Measurements from ENCODE around the gene DEPDC5. TPM values are rescaled to one million over a fixed set of nuclear protein-coding genes. Genes with fewer than 3 reads are reported as not detected.
"Not testable (repeated sequence)": the region's sequence is repeated elsewhere in the genome, so short reads cannot be mapped to it uniquely, and the experiment has no call there.

The DEPDC5 gene
- total RNA-seq, 1 donor from 2014 or later = 42.9 TPM

DNA sequence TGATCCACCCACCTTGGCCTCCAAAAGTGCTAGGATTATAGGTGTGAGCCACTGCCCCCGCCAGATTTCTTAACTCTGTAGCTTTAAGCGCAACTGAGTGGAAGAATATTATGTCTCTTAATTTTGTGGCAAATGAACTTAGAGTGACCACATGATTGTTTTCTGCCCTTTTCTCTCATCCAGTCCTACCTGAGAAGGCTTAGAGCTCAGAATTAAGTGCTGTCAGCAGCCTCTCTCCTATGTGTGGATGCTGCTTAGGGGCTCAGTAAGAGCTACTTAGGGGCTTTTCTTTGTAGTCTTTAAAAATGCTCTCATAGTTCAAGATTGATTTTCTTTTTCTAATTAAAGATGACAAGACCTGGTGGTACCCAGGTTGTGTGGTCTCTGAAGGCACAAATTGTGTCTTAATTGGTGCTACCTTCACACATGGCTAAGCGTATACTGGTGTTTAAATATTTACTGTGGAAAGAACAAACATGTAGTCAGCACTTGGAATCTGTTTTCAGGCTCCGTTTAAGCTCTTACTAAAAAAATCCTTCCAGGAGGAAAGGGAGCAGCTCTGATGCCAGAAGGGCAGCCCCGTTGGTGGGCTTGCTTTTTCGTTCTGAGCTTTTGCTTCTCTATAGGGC is 59.3 kb downstream of the DEPDC5 start:
- intact Hi-C loops (cut with micrococcal nuclease) = no loop called here

DNA sequence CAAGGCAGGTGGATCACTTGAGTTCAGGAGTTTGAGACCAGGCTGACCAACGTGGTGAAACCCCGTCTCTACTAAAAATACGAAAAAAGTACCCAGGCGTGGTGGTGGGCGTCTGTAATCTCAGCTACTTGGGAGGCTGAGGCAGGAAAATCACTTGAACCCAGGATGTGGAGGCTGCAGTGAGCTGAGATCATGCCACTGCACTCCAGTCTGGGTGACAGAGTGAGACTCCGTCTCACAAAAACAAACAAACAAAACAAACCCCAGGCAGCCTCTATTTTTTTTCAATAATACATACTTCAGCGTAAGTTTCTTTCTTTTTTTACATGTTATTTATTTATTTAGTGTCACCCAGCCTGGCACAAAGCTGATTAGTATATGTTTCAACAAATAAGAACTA is 60.1 kb downstream of the DEPDC5 start:
- intact Hi-C loops (cut with micrococcal nuclease) = not testable (repeated sequence)

DNA sequence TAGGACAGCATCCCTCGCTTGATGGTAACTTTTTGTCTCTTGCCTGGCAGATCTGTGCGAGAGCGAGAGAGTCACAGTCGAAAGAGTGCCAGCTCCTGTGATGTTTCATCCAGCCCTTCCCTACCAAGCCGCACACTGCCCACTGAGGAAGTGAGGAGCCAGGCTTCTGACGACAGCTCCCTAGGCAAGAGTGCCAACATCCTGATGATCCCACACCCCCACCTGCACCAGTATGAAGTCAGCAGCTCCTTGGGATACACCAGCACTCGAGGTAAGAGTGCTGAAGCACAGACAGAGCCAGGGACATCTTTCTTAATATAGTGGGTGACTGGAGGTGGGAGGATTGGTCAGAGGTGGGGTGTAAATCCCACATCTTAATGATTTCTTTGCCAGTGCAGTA is 61.1 kb downstream of the DEPDC5 start:
- intact Hi-C loops (cut with micrococcal nuclease) = no loop called here

DNA sequence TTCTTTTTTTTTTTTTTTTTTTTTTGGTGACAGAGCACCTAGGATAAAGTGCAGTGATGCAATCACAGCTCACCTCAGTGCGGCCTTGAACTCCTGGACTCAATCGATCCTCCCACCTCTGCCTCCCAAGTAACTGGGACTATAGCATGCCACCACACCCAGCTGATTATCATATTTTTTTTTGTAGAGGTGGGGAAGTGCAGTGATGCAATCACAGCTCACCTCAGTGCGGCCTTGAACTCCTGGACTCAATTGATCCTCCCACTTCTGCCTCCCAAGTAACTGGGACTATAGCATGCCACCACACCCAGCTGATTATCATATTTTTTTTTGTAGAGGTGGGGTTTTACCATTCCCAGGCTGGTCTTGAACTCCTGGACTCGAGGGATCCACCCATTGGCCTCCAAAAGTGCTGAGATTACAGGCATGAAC is 61.6 kb downstream of the DEPDC5 start:
- intact Hi-C loops (cut with micrococcal nuclease) = not testable (repeated sequence)

DNA sequence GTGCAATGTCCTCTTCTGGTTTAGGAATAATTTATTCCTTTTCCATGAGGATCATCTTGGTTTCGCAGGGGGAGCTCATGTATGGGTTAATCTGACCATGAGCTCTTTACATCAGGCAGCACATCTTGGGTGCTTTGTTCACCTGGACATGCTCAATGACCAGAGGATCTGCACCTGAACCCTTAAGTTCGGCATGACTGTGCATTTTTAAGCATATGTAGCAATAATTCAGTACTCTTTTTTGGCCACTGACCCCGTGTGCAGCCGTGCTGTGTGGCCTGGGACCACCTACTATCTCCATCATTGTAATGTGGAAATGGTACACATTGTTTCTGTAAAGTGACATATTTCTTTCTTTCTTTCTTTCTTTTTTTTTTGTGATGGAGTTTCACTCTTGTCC is 62.9 kb downstream of the DEPDC5 start:
- intact Hi-C loops (cut with micrococcal nuclease) = no loop called here

DNA sequence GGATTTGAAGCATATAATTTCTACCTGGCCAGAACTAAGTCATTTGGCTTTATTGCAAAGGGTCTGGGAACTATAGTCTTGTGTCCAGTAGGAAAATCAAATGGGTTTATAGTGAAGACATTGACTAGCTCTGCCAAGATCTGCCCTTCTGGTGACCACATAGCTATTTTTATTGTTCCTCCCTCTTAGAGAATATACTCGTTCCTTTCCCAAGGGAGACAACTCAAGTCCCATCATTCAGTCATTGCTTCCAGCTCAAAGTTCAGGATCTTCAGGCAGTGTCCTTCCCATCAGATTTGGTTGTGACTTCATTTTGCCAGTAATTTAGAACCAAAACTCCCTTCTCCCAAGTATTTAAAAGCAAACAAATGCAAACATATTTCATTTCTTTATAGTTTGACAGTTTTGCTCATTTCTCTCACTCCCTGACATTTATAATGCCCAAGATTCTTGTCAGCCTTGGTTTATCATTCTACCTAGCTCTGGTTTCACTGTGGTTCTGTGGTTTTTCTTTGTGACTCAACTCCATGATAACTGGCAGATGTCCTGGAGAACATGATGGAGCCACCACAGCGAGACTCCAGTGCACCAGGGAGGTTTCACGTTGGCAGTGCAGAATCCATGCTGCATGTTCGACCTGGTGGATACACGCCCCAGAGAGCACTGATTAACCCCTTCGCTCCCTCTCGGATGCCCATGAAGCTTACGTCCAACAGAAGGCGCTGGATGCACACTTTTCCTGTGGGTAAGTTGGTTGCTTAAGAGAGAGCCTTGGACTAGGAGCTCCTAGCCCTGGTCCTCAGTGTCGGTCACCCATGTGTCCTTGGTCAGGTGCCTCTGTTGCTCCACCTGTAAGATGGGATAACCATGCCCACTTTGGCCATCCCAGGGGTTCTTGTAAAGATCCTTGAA is 64.9 kb downstream of the DEPDC5 start:
- intact Hi-C loops (cut with micrococcal nuclease) = no loop called here

DNA sequence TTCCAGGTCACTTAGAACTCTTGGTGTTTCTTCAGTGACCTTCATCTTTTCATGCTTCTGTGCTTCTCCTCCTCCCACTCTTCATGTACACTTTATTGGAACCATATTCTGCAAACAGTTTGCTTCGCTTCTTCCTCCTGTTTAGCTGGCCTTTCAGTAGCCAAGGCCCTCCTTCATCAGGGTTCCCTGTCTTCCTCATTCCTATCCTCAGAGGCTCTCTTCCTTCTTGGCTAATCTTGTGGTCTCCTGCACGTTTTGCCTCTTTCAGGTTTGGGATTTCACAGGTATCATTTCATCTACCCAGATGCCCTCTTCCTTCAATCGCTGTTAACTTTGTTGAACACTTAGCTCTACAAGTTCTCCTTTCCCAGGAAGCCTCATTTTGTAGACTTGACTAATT is 66.8 kb downstream of the DEPDC5 start:
- intact Hi-C loops (cut with micrococcal nuclease) = no loop called here

DNA sequence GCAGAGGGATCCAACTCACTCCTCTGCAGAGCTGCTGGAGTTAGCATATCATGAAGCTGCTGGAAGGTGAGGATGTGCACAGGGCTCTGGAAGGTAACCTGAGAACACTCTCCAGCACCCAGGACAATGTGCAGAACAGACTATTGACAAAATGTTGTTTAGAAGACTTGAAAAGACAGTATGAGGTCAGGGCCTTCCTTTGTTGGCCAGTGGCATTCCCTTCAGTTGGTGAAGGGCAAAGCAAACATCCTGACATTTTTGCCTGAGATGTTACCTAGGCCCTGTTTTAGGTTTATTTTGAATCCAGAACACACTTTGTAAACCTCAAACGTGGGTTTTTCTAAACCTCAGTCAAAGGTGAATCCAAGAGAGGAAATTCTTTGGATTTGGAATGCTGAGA is 67.8 kb downstream of the DEPDC5 start:
- intact Hi-C loops (cut with micrococcal nuclease) = no loop called here

DNA sequence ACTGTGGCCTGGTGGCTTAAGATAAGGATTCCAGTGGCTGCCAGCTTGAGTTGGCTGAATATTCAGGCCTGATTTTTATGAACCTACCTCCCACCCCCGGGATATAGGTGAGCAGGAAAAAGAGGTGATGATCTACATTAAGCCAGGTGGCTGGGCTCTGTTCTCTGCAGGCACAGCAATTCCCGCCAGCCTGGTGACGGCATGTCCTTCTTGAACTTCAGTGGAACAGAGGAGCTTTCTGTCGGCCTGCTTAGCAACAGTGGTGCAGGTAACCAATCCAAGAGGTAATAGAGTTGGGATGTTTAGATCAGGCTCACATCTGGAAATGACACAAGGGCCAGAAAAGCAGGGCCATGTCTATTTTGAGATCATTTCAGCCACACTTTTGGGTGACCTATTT is 68.7 kb downstream of the DEPDC5 start:
- intact Hi-C loops (cut with micrococcal nuclease) = no loop called here

DNA sequence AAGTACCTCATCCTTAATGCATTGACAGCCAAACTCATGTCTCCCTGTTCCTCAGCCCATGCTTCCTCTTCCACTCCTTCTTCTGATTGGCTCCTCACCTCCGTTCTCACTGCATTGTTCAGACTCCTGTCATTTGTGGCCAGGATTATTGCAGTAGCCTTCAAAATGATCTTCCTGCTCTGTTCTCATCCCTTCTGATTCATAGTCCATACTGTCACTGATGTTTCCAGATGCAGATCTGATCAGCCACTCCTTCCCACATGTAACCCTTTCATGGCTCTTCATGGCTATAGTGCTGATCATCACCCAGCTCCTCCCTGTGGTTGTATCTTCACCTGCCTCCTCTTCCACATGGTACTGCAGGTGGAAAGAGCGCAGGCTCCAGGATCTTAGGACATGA is 71.7 kb downstream of the DEPDC5 start:
- intact Hi-C loops (cut with micrococcal nuclease) = loop anchor here (5.0 kb wide), 1 partner anchor 122 kb away; no protein-coding TSS in a partner anchor

DNA sequence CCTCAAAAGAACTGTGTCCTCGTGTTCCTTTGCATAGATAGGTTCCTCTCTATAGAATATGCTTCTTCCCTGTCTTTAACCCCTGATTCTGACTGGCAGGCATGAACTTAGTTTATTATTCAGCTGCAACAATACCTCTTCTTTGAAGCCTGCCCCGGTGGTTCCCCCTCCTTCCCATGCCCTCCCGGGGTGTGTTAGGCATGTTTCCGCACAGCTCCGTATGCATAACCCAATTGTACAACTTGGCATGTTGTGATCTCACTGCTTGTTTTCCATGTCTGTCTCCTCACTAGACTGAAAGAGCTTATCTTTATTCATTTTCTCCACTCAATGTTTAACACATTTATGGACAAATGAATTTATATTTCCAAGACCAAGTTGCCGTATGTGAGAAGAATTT is 72.6 kb downstream of the DEPDC5 start:
- intact Hi-C loops (cut with micrococcal nuclease) = loop anchor here (5.0 kb wide), 1 partner anchor 121 kb away; no protein-coding TSS in a partner anchor

DNA sequence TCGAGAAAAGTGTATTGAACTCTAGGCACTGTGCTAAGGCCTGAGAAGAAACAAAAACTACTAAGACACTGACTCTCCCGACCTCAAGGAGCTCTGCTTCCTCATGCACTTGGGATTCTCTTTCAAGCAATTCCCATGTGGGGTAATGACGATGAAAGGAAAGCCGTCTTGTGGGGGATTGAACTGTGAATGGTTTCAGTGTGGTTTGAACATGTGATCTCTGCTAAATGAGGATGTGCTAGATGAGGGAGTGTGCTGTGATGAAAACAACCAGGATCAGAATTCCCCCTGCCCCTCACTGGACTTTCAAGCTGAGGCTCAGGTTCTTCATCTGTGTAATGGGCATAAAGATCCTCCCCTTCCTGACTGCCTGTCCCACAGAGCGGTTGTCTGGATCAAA is 74.9 kb downstream of the DEPDC5 start:
- intact Hi-C loops (cut with micrococcal nuclease) = loop anchor here (5.0 kb wide), 1 partner anchor 119 kb away; no protein-coding TSS in a partner anchor

DNA sequence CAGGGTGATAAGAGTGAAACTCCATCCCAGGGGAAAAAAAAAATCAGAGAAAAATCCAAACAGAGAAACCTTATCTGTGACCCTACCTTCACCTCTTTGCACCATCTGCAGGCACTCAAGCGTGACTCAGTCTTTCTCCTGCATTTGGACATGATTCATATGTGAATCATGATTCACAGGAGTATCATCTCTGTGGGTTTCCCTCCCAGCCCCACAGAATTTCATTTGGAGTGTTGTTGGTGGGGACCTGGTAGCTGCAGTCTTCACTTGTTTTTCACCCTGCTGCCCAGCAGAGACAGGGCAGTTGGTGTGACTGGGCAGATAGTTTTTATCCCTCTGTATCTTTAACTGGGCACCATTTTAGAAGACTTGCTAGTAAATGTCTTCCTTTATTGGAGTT is 75.7 kb downstream of the DEPDC5 start:
- intact Hi-C loops (cut with micrococcal nuclease) = loop anchor here (5.0 kb wide), 1 partner anchor 118 kb away; no protein-coding TSS in a partner anchor

DNA sequence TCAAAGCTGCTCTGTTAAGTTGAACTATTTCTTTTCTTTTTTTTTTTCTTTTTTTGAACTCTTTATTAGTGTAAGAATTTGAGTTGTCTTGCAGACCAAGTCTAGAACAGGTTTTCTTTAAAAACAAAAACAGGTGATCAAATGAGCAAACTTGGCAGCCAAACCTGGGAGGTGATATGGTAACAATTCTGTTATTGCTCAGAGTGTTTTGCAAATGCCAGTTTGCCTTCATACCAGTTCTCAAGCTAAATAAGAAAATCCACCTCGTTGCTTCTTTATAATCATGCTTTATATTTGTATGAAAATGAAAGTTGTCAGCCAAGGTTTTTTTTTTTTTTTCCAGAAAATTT is 76.9 kb downstream of the DEPDC5 start:
- intact Hi-C loops (cut with micrococcal nuclease) = no loop called here

DNA sequence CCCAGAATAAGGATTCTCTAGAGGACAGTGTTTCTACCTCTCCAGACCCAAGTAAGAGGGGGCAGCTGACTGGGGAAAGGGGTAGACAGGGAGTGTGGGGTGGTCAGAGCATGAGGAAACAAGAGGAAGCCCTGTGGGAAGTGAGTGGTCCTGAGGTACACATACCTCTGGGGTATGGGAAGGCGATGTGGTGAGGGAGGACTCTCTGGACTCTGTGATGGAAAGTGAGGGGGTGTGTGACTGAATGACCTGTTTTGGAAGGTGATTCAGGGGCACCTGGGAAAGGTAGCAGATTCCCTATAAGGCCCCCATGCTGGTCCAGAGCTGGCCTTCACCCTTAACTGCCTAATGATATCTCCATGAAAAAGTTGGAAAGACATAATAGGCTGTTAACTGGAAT is 80.1 kb downstream of the DEPDC5 start:
- intact Hi-C loops (cut with micrococcal nuclease) = no loop called here

DNA sequence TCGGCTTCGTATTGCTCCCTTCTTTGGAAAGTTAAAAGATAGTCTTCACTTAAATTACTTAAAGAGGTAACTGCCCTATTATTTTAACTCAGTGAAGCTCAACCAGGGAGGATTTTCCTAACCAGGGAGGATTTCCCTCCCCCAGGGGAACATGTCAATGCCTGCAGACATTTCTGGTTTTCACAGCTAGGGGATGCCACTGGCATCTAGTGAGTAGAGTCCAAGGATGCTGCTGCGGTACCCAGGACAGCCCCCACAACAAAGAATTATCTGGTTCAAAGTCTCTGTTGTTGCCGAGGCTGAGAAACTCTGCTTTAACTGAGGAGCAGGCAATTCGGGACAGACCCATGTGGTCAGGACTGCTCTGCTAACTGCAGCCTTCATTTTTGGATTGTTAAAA is 82.2 kb downstream of the DEPDC5 start:
- intact Hi-C loops (cut with micrococcal nuclease) = no loop called here

DNA sequence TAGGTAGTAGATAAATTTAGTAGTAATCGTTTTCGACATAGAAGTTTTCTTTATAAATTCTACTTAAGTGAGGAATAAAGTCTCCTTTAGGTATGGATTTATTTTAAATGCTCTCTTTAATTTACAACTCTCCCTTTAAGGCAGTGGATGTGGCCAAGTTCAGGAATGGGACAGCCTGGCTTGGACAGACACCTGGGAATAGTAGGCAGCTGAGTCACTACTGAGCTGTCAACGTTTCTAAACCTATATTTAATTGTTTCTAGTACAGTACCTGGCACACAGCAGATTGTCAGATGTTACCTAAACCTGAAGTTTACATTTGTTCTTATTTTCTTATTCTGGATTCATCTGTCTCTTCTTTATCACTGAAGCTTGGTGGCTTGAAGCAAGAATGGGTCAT is 85.1 kb downstream of the DEPDC5 start:
- intact Hi-C loops (cut with micrococcal nuclease) = no loop called here

DNA sequence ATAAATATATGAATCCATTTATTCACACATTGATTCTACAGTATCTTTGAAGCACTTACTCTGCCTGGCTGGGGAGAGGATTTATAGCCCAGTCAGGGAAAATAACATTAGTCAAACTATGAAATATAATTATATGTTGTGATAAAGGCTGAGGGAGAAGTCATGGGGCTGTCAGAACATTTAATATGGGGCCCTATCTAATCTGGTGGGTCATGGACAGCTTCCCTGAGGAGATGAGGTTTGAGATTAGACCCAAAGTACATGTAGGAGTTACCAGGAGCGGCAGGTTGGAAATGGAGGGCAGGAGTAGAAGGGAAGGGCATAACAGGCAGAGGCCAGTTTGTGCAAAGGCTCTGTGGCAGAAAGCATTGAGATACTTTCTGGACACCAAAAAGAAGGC is 86.2 kb downstream of the DEPDC5 start:
- intact Hi-C loops (cut with micrococcal nuclease) = loop anchor here (10.0 kb wide), 1 partner anchor 175 kb away; the partner anchor contains the start of gene PISD

DNA sequence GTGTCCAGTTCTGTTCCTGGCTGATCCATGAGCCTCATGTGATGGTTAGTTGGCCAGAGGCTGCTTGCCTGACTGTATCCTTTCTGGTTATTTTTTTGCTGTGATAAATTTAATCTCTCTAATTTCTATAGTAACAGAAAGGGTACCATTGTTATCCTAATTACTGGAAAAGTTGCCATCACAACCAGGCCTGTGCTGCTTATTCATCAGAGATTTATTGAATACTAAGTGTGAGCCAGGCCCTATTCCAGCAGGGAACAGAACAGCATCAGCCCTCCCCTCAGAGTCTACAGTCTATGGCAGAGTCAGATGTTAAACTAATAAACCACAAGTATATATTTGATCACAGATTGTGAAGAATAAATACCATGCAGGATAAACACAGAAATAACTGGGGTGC is 86.8 kb downstream of the DEPDC5 start:
- intact Hi-C loops (cut with micrococcal nuclease) = loop anchor here (10.0 kb wide), 1 partner anchor 176 kb away; the partner anchor contains the start of gene PISD

DNA sequence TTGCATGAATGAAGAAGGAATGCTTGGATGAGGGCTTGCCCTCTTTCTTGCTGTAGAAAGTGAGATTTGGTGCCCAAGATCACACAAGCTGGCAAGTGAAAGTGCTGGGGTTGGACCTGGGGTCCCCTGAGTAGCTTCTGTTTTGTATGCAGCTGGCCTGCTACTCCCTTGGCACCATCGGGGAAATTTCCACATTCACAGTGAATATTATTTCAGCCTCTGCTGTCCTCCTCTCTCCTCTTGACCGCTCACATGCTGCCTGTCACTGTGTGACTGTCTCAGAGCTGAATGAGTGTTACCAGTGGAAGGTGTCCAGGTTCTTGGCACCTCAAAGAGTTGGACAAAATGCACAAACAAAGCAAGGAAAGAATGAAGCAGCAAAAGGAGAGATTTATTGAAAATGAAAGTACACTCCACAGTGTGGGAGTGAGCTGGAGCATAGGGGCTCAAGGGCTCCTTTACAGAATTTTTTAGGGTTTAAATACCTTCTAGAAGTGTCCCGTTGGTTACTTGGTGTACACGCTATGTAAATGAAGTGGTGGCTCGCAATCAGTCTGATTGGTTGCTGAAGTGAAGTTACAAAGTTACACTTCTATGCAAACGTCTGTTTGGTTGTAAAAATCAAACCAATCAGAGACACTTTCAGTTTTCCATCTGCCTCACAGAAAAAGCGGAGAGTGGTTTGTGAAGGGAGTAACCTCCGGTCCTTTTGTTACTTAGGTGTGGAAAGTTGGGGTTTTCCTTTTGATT is 87.4 kb downstream of the DEPDC5 start:
- intact Hi-C loops (cut with micrococcal nuclease) = loop anchor here (10.0 kb wide), 1 partner anchor 176 kb away; the partner anchor contains the start of gene PISD

DNA sequence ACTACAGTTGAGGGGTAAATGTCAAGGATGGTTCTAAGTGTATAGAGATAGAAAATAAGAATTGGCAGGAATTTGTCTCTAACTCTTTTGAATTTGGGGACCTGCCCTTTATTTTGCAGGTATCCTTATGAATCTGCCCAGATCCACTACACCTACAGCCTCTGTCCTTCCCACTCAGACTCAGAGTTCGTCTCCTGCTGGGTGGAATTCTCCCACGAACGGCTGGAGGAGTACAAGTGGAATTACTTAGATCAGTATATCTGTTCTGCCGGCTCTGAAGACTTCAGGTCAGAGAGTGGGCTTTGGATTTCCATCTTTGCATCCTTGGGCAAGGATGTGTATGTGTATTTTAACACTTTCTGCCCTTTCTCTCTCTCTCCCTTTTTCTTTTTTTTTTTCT is 89.7 kb downstream of the DEPDC5 start:
- intact Hi-C loops (cut with micrococcal nuclease) = loop anchor here (10.0 kb wide), 1 partner anchor 179 kb away; the partner anchor contains the start of gene PISD
